Liver (tissue), 9 donors: ENCODE results near the gene LEKR1. TPM values are rescaled to one million over a fixed set of nuclear protein-coding genes. Genes with fewer than 3 reads are reported as not detected.
"Not testable (repeated sequence)": the region's sequence is repeated elsewhere in the genome, so short reads cannot be mapped to it uniquely, and the experiment has no call there.

Experiments used
- DNase-seq: peaks from one replicate; pipeline ENCODE4 v3.0.0-alpha.2; 2017; ENCODE audit warnings: low spot score
- H3K27ac ChIP-seq, 2 donors: one replicate each; pipeline ENCODE4 v1.7.0; 2013; ENCODE audit warnings: inconsistent platforms in 2 of 2, low read length in 2 of 2, control low read depth in 1 of 2, low read depth in 1 of 2, mild to moderate bottlenecking in 1 of 2
- H3K27me3 ChIP-seq, 4 donors: one replicate each; pipeline versions ENCODE4 v1.6.1 to v1.7.0; 2013; ENCODE audit warnings: low read length in 3 of 4, inconsistent platforms in 1 of 4, mild to moderate bottlenecking in 1 of 4, moderate library complexity in 1 of 4; ENCODE audit not compliant: control insufficient read depth in 4 of 4, insufficient read depth in 4 of 4
- H3K36me3 ChIP-seq, 4 donors: one replicate each; pipeline versions ENCODE4 v1.6.1 to v1.7.0; 2013; ENCODE audit warnings: low read length in 3 of 4, mild to moderate bottlenecking in 3 of 4, low read depth in 1 of 4, moderate library complexity in 1 of 4; ENCODE audit not compliant: control insufficient read depth in 4 of 4, insufficient read depth in 3 of 4
- H3K4me1 ChIP-seq, 4 donors: one replicate each; pipeline versions ENCODE4 v1.6.1 to v1.7.0; 2013; ENCODE audit warnings: low read length in 3 of 4, mild to moderate bottlenecking in 3 of 4, moderate library complexity in 1 of 4; ENCODE audit not compliant: control insufficient read depth in 4 of 4, insufficient read depth in 4 of 4
- H3K4me3 ChIP-seq, 3 donors: one replicate each; pipeline versions ENCODE4 v1.6.1 to v1.7.0; 2013; ENCODE audit warnings: low read length in 3 of 3, control low read depth in 1 of 3, low read depth in 1 of 3, mild to moderate bottlenecking in 1 of 3
- H3K9ac ChIP-seq, 2 donors: one replicate each; pipeline ENCODE4 v1.7.0; 2013; ENCODE audit warnings: low read length in 2 of 2, mild to moderate bottlenecking in 2 of 2, moderate library complexity in 2 of 2, control low read depth in 1 of 2, low read depth in 1 of 2
- H3K9me3 ChIP-seq, 4 donors: one replicate each; pipeline versions ENCODE4 v1.6.1 to v1.7.0; 2013; ENCODE audit warnings: low read length in 3 of 4; ENCODE audit not compliant: control insufficient read depth in 4 of 4
- EGR1 ChIP-seq, 2 donors: IDR thresholded peaks; 2 replicates each; pipeline ENCODE4 v1.6.1; 2016 to 2018; ENCODE audit warnings: antibody characterized with exemption in 2 of 2, low read depth in 2 of 2
- FOXA2 ChIP-seq: IDR thresholded peaks from 2 replicates; pipeline ENCODE4 v1.6.1; 2016; ENCODE audit warnings: antibody characterized with exemption
- GABPA ChIP-seq, 2 donors: IDR thresholded peaks in 1 of 2; conservative IDR thresholded peaks in 1 of 2; 2 replicates each; pipeline ENCODE4 v1.6.1; 2016; ENCODE audit warnings: antibody characterized with exemption in 2 of 2, mild to moderate bottlenecking in 1 of 2, moderate library complexity in 1 of 2
- HNF4A ChIP-seq, 2 donors: conservative IDR thresholded peaks; 2 replicates each; pipeline ENCODE4 v1.6.1; 2016; ENCODE audit warnings: antibody characterized with exemption in 2 of 2, mild to moderate bottlenecking in 2 of 2
- JUND ChIP-seq, 2 donors: IDR thresholded peaks; 2 replicates each; pipeline ENCODE4 v1.6.1; 2016; ENCODE audit warnings: antibody characterized with exemption in 2 of 2
- MAX ChIP-seq: IDR thresholded peaks from 2 replicates; pipeline ENCODE4 v1.6.1; 2016; ENCODE audit warnings: antibody characterized with exemption
- NR2F2 ChIP-seq: IDR thresholded peaks from 2 replicates; pipeline ENCODE4 v1.6.1; 2016; ENCODE audit warnings: antibody characterized with exemption
- RAD21 ChIP-seq, 2 donors: IDR thresholded peaks; 2 replicates each; pipeline ENCODE4 v1.6.1; 2016; ENCODE audit warnings: antibody characterized with exemption in 2 of 2, mild to moderate bottlenecking in 2 of 2
- SP1 ChIP-seq: IDR thresholded peaks from 2 replicates; pipeline ENCODE4 v1.6.1; 2018; ENCODE audit warnings: antibody characterized with exemption, mild to moderate bottlenecking
- TAF1 ChIP-seq: conservative IDR thresholded peaks from 2 replicates; pipeline ENCODE4 v1.6.1; 2016; ENCODE audit warnings: antibody characterized with exemption, mild to moderate bottlenecking
- YY1 ChIP-seq: IDR thresholded peaks from 2 replicates; pipeline ENCODE4 v1.6.1; 2016; ENCODE audit warnings: antibody characterized with exemption, mild to moderate bottlenecking
- ZBTB33 ChIP-seq: IDR thresholded peaks from 2 replicates; pipeline ENCODE4 v1.6.1; 2016; ENCODE audit warnings: antibody characterized with exemption
- WGBS: extraction: QIAGEN DNeasy Blood & Tissue Kit; methylation state at CpG from one replicate; pipeline ENCODE4 v1.1.7; 2013; 5-methylcytosine and 5-hydroxymethylcytosine counted together
- polyA plus RNA-seq, 2 donors: library from polyadenylated mRNA; stranded (reverse) in 1 of 2; unstranded in 1 of 2; fragments of 200-250 nt in 1 of 2; fragments of >200 nt in 1 of 2; fragmentation: Nextera tagmentation in 1 of 2; extraction: Ambion mirVana in 1 of 2; gene quantifications; one replicate each; pipeline versions ENCODE4 v1.2.1 to v1.2.3, GENCODE V29; 2013 to 2015
- total RNA-seq, 2 donors: library from RNA; depleted of rRNA; stranded (reverse); fragments of >200 nt; gene quantifications; one replicate each; pipeline ENCODE4 v1.2.3, GENCODE V29; 2014
- donor health status: healthy.
- donor health status: healthy.
- donor health status: healthy.
- donor health status: healthy.
- donor health status: healthy.

LEKR1 gene
- total and polyA plus RNA-seq, 4 donors = 0.19 to 0.72 (median 0.44) TPM

- Histone ChIP-seq H3K4me1 (no peaks in the 10 kb centered on the region), H3K9me3 (no peaks in the 10 kb centered on the region), H3K9ac (no peak overlapping the region), H3K36me3 (no peaks in the 10 kb centered on the region), H3K27ac (no peak overlapping the region), H3K4me3 (no peak overlapping the region), H3K27me3 (no peaks in the 10 kb centered on the region)
- TF ChIP-seq NR2F2 = no peak
- no peak for DNase-seq
- 78% methylated on average over 1 of the region's 1 CpG for WGBS
These were observed 62.4 kb downstream of the LEKR1 start for GRCh38 chr3:156888576-156888975.

GRCh38 chr3:156892701-156893100, 66.5 kb downstream of the LEKR1 start:
- H3K4me3 ChIP-seq = no peak overlapping the region
- H3K9ac ChIP-seq = no peak overlapping the region
- DNase-seq = no peak
- 87% methylated on average over 1 of the region's 1 CpG for WGBS
- H3K36me3 ChIP-seq = no peaks in the 10 kb centered on the region
- H3K27me3 ChIP-seq = no peaks in the 10 kb centered on the region
- H3K9me3 ChIP-seq = no peaks in the 10 kb centered on the region
- no peak overlapping the region for H3K27ac ChIP-seq
- TF ChIP-seq TAF1 (no peak), ZBTB33 (no peak), EGR1 (IDR thresholded peaks at IDR 0.05; ENCODE audit: low read depth in 2 of 2) (no peak), JUND (IDR thresholded peaks at IDR 0.05) (no peak), SP1 (no peak), FOXA2 (no peak), HNF4A (conservative IDR thresholded peaks at IDR 0.05) (no peak), RAD21 (IDR thresholded peaks at IDR 0.05) (no peak), NR2F2 (no peak), GABPA (IDR thresholded peaks at IDR 0.05 in 1 of 2, conservative IDR thresholded peaks at IDR 0.05 in 1 of 2) (no peak), MAX (no peak), YY1 (no peak)
- H3K4me1 ChIP-seq = no peaks in the 10 kb centered on the region

GRCh38 chr3:156895374-156895773, 69.2 kb downstream of the LEKR1 start:
- not testable (repeated sequence) for H3K27me3 ChIP-seq, H3K36me3 ChIP-seq, H3K9me3 ChIP-seq, H3K4me3 ChIP-seq, H3K4me1 ChIP-seq, H3K27ac ChIP-seq, H3K9ac ChIP-seq, DNase-seq
- WGBS = 77% methylated on average over 1 of the region's 1 CpG

GRCh38 chr3:156897851-156898250, 71.7 kb downstream of the LEKR1 start:
- H3K27ac ChIP-seq, H3K9me3 ChIP-seq, H3K4me3 ChIP-seq, H3K4me1 ChIP-seq, H3K27me3 ChIP-seq, DNase-seq, H3K36me3 ChIP-seq, H3K9ac ChIP-seq: not testable (repeated sequence)
- WGBS = 95% methylated on average over 1 of the region's 1 CpG
